COLO668 (cell line): Measurements from ENCODE around the gene ITGAL.
"Not testable (repeated sequence)": the region's sequence is repeated elsewhere in the genome, so short reads cannot be mapped to it uniquely, and the experiment has no call there.

Experiments
- DNase-seq: peaks from one replicate; lab custom pipeline; 2025; ENCODE audit not compliant: unreplicated experiment; lab: John Stamatoyannopoulos, UW

Gene ITGAL

GRCh38 chr16:30491744-30492308 is 19.3 kb downstream of the ITGAL start:
- DNase-seq: no peak

GRCh38 chr16:30493941-30494488 is 21.5 kb downstream of the ITGAL start:
- no peak for DNase-seq

- DNase-seq: no peak
Observed at GRCh38 chr16:30494709-30495108, 22.2 kb downstream of the ITGAL start.

DNA sequence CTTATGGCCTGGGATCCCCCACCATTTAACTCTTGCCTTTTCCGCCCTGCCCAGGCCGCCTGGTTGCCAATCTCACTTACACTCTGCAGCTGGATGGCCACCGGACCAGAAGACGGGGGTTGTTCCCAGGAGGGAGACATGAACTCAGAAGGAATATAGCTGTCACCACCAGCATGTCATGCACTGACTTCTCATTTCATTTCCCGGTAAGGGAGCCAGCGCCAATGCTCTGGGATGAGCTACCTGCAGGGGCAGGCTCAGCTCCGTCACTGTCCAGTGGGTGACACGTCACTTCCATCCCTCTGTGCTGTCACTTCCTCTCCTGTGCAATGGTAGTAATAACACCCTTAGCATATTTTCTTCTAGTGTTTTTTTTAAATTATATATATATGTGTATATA is 26.7 kb downstream of the ITGAL start:
- peak; percentile 9 for DNase-seq

DNA sequence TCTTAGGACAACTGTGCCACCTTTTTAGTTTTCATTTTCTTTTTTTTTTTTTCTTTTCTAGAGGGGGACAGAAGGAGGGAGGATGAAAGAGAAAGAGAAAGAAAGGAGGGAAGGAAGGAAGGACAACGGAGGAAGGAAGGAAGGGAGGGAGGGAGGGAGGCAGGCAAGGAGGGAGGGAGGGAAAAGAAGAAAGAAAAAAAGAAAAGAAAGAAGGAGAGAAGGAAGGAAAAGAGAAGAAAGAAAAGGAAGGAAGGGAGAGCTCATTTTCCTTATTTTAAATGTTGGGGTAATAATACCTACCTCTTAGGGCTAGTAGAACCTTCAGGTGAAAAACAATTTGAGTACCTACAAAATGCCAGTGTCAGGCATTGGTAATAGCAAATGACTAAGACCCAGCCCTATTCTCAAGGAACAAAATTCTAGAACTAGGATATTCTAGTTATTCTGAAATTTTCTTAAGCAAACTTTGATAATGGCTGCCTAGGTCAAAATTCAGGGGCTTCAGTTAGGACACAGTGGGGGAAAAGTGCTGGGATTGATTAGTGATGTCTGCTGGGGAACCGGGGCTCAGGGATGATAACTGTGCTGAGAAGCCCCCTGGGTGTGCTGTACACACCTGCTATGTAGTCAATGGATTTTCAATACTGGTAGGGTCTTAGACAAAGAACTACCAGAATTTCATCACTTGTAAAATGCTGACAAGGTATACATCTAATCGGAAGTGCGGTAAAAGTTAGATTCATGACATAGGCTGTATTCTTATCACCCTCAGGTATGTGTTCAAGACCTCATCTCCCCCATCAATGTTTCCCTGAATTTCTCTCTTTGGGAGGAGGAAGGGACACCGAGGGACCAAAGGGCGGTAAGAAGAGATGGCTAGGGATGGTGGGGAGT is 31.1 kb downstream of the ITGAL start:
- no peak for DNase-seq

GRCh38 chr16:30509081-30509765 is 36.7 kb downstream of the ITGAL start:
- no peak for DNase-seq

GRCh38 chr16:30510376-30510938 is 37.9 kb downstream of the ITGAL start:
- no peak for DNase-seq

DNA sequence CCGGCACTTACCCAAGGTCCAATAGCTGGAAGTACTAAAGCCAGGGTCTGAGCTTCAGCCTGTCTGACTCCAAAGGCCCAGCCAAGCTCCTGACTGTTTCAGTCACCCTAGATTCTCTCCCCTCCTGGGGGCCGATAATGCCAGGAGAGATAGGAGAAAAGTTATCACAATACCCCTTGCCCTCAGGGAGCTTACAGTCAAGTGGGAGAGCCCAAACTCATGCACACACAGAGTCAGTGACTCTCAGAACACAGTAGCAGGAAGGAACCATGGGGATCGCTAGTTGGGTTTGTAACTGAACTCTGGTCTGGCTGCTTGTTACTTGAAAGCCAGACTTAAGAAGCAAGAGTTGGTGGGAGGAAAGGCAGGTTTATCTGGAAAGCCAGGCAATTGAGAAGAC is 39.0 kb downstream of the ITGAL start:
- DNase-seq: no peak

DNA sequence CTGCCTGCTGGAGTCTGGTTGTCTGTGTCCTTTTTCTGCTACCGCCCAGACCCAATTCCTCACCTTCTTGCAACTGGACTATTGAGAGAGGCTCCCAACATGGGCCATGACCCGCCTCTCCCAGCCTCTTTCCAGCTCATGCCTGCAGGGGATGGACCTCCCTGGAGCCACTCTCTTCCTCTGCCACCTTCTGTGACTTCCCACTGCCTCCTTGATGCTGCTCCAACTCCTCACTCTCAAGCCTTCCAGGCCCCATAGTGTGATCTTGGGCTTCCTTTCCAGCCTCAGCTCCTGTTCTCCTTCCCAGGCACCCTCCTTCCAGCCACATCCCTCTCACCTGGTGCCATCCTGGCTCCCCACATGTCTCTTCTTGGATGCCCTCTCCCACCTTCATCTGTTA is 42.7 kb downstream of the ITGAL start:
- no peak for DNase-seq

GRCh38 chr16:30518552-30518951 is 46.0 kb downstream of the ITGAL start:
- no peak for DNase-seq

DNA sequence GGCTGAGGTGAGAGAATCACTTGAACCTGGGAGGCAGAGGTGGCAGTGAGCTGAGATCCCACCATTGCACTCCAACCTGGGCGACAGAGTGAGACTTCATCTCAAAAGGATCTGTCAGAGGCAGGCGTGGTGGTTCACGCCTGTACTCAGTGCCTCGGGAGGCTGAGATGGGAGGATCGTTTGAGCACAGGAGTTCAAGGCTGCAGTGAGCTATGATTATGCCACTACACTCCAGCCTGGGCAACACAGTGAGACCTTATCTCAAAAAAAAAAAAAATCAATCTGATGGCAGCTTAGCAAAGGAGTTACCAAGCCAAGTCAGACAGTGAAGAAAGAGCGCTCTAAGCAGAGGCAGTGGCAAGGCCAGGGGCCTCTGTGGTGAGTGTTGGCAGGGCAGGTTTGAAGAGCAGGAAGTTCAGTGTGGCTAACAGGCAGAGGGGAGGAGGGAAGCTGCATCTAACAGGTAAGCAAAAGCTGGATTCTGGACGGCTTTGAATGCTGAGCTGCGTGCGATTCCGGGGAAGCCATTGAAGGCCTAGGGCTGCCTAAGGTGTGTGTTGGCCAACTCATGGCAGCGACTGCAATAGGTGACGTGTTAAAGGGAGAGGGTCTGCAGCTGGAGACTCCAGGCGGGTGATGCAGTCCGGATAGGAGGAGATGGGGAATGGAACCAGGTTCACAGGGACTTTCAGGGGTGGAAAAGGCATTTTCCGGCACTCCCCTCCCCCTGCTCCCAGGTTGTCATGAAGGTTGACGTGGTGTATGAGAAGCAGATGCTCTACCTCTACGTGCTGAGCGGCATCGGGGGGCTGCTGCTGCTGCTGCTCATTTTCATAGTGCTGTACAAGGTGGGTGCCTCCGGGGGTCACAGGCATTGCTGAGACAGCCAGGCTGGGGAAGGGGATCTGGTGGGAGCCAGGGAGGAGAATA is 46.8 kb downstream of the ITGAL start:
- DNase-seq: no peak

DNA sequence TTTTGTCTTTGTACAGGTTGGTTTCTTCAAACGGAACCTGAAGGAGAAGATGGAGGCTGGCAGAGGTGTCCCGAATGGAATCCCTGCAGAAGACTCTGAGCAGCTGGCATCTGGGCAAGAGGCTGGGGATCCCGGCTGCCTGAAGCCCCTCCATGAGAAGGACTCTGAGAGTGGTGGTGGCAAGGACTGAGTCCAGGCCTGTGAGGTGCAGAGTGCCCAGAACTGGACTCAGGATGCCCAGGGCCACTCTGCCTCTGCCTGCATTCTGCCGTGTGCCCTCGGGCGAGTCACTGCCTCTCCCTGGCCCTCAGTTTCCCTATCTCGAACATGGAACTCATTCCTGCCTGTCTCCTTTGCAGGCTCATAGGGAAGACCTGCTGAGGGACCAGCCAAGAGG is 48.9 kb downstream of the ITGAL start:
- DNase-seq: no peak

- no peak for DNase-seq
Observed at GRCh38 chr16:30521873-30522641, 49.5 kb downstream of the ITGAL start.

- DNase-seq: not testable (repeated sequence)
Observed at GRCh38 chr16:30522702-30523463, 50.3 kb downstream of the ITGAL start.

GRCh38 chr16:30523768-30524574 is 51.4 kb downstream of the ITGAL start:
- DNase-seq: no peak

GRCh38 chr16:30524575-30525568 is 52.3 kb downstream of the ITGAL start:
- no peak for DNase-seq

DNA sequence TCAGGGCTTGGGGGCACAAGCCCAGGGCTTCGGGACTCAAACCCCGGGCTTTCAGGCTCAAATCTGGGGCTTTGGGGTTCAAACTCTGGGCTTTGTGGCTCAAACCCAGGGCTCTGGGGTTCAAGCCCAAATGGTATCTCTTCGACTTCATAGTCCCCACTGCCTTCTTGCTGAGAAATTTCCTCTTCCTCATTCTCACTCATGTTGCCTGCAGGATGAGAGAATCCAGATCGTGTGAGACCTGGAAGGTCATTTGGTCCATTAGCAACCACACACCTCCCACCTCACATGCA is 53.2 kb downstream of the ITGAL start:
- no peak for DNase-seq
